Vagina (tissue), 2 donors: ENCODE data around the gene AMBRA1.

ENCODE experiments used
- CTCF ChIP-seq, 3 experiments: fragments of 450-650 bp in 2 of 3; fragments of 200-600 bp in 1 of 3; sonication (generic) in 1 of 3; IDR thresholded peaks; one replicate each; pipeline ENCODE4 v1.5.1; 2017 to 2019; ENCODE audit warnings: antibody characterized with exemption in 3 of 3, mild to moderate bottlenecking in 2 of 3, moderate library complexity in 2 of 3
- POLR2A ChIP-seq, 2 donors: fragments of 450-650 bp; IDR thresholded peaks; one replicate each; pipeline ENCODE4 v1.6.1; 2017; ENCODE audit warnings: antibody characterized with exemption in 2 of 2, mild to moderate bottlenecking in 2 of 2, moderate library complexity in 2 of 2

- TF ChIP-seq CTCF (IDR thresholded peaks at IDR 0.05), result no peak
- no peak for TF ChIP-seq POLR2A (IDR thresholded peaks at IDR 0.05)
Observed at GRCh38 chr11:46374815-46375214, 219.0 kb downstream of the AMBRA1 start.
